T-helper 9 cell (primary cell): ENCODE results near the gene SCFD2.
"Not testable (repeated sequence)": the region's sequence is repeated elsewhere in the genome, so short reads cannot be mapped to it uniquely, and the experiment has no call there.

ENCODE experiments used
- DNase-seq: peaks from one replicate; pipeline ENCODE4 v3.0.0-alpha.2; 2020

The SCFD2 gene

DNA sequence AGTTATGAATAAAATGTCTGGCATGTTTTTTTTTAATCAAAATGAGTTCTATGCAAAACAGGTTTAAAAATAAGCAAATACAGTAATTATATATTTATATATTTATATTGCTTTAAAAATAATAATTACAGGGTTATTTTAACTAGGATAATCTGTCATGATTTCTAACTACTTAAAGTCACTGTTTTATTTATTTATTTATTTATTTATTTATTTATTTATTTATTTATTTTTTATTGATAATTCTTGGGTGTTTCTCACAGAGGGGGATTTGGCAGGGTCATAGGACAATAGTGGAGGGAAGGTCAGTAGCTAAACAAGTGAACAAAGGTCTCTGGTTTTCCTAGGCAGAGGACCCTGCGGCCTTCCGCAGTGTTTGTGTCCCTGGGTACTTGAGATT is 129.2 kb downstream of the SCFD2 start:
- not testable (repeated sequence) for DNase-seq

DNA sequence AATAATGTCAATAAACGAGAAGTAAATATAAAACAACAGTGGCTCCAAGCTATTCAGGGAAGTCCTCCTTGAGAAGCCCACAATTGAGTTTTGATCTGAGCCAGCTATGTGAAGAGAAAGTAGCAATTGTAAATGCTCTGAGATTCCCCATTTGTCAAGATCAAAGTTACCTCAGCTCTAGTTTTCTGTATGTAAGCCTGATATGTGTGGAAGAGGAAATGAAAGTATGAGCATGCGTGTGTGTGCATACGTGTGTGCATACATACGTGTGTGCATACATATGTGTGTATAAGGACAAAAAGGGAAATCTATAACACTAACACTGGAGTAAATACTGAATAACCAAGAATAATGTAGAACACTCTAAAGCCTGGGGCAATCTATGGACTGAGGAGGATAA is 130.3 kb downstream of the SCFD2 start:
- DNase-seq: no peak

DNA sequence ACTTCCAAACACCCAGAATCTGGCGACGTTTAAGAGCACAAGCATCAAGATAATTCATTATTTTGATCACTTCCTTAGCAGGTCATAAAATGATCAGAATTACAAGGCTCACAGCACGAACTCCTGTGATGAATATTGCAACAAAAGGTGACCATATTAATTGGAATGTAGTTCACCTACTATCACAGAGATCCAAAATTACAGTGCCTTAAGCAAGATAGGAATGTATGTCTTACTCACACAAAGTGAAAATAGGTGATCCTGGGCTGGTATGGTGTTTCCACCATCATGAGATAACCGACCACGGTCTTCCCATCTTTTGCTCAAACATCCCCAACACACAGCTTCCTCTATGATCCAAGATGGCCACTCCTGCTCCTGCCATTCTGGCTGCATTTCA is 131.2 kb downstream of the SCFD2 start:
- DNase-seq: no peak

DNA sequence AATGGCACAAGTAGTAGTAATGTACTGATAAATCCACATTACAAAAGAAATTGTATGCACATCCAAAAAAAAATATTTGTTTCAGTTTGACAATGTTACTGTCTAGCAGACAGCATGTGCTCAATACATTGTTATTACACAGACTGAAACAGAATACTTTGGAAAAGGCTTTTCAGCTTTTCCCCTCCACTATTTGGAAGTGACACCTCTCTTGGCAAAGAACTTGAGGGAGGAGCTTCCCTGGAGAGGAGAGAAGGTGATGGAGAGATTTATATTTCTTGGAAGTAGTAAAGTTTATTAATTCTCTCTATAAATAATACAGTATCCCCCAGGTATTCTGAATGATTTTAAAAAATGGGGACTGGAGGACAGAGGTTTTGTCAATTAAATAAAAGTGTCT is 131.8 kb downstream of the SCFD2 start:
- no peak for DNase-seq

DNA sequence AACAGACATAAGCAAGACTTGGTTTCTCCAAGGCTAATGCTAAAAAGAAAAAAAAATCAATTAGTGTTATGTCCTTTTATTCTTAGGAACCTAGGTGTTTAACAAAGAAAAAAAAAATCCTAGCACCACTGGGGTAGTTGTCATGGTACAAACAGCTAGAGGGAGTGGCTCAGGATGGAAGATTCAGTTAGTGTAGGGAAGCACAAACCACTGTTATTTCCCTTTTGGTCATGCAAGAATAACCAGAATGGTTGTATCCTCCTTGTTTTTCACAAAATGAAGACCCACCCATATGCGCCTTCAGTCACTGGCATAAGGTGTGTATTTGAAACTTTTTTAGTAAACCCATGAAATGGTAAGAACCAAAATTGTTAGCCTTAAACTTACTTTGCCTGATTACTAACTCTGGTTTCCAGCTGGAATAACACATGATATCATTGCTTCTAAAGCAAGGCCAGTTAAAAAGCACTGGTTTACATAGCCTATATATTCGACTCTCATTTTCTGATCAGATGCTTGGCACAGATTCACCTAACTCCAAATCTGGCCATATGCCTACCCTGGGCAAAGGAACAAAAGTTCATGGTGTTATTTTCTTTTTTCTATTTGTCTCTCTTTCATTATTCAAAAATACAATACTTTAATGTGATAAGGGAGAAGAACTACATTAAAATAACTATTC is 132.6 kb downstream of the SCFD2 start:
- no peak for DNase-seq

DNA sequence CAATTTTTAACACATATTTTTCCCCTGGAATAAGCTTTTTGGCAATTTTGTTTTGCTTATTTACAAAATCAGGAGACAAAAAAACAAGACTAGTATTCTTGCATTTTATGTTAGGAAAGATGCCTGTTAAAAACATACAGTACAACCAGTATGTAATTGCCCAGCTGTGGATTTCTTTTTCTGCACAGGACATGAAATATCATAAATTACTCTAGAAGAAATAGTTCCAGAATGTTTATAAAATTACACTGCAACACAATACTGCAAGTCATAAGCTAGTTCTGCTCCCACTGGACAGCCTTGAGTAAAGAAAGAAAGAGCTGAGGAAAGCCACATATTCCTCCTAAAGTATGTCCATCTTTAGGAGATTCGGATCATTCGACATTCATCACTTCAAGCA is 133.5 kb downstream of the SCFD2 start:
- DNase-seq: no peak

DNA sequence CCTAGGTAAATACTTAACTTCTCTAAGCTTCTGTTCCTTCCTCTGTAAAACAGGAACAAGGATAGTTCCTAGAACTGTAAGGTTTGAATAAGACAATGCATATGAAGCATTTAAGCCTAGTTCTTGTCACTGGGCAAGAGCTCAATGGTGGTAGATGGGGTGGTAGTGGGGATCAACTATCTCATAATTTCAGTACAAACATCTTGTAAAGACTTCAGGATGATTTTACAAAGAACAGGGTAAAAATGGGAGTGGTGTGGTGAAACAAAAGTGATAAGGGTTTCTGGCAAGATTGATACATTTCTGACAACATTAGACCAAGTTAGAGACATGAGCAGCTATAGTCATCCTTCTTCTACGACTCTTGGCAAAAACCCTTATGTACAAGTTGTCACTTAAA is 137.8 kb downstream of the SCFD2 start:
- DNase-seq: no peak

DNA sequence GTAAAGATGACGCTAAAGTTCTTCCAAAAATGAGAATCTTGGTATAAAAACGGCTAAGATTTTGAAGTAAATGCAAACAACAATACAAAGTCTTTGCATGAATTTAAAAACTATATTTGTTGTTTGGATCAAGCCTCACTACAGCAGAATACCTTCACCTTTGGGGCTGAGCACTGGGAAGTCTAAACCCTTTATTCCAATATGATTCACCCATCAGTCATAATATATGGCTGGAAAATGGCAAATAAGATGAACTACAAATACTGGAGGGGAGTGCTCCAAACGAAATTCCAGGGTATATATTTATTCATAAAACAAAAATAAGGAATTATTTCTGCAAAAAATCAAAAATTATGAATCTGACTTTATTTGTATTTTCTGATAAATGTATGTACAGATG is 138.4 kb downstream of the SCFD2 start:
- DNase-seq: no peak

DNA sequence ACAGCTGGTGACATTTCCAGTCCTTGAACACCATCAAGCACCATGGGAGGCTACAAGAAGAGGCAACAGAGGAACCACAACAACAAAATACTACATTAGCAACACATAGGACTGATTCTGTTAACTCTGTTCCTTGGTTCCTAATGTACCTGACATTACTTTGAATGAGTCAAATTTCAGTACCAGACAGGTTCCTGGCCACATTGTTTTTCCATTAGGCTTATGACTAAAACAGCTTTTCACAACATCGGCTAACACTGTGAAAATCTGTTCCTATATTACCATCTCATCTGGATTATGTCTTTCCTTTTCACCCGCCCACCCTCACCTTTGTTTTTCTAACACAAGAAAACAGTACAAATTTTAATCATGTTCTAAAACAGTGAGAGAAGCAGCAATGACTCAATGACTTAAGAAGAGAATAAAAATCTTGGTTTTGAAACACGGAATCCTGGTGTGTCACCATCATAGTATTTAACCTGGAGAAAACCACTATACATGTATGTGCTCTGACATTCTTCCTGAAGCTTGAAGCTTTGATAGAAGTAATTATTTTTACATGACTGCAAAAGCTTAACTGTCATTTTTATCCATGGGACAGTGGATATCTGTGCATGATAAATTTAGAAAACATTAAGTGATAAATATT is 143.9 kb downstream of the SCFD2 start:
- no peak for DNase-seq

DNA sequence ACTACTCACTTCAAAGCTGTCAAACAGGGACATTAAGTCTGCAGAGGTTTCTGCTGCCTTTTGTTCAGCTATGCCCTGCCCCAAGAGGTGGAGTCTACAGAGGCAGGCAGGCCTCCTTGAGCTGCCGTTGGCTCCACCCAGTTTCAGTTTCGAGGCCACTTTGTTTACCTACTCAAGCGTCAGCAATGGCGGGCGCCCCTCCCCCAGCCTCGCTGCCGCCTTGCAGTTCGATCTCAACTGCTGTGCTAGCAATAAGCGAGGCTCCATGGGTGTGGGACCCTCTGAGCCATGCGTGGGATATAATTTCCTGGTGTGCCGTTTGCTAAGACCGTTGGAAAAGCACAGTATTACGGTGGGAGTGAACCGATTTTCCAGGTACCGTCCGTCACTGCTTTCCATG is 146.7 kb downstream of the SCFD2 start:
- not testable (repeated sequence) for DNase-seq

DNA sequence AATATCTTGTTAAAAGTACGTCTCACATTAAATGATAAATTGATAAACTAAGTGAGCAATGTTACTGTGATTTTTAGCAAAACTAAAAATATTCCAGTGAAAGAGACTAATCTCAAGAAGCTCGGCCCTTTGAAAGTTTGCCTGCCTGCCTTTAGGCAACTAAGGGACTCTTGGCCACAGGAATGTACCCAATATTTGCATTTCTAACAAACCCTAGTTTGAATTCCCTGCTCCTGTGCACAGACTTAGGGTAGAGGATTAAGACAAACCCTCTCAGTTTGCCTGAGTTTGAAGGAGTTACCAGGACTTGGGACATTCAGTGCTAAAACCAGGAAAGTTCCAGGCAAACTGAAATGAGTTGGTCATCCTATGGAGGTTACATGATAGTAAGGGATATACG is 157.1 kb downstream of the SCFD2 start:
- DNase-seq: no peak

DNA sequence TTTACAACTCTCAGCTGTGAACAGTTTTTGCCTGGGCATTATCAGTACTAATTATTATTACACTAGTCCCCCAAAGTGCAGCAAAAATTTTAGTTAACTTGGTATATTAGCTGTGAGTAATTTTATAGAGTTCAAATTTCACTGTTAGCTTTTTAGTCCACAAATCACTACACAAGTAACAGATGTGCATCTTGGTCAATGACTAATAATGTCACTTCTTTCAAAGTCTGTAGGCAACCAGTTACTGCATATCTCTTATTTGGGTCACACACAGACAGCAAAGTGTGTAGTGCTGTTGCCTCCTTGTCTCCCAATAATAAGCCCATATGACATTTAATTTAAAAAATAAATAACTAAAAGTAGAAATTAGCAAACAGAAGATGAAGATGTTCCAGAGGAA is 159.9 kb downstream of the SCFD2 start:
- no peak for DNase-seq

DNA sequence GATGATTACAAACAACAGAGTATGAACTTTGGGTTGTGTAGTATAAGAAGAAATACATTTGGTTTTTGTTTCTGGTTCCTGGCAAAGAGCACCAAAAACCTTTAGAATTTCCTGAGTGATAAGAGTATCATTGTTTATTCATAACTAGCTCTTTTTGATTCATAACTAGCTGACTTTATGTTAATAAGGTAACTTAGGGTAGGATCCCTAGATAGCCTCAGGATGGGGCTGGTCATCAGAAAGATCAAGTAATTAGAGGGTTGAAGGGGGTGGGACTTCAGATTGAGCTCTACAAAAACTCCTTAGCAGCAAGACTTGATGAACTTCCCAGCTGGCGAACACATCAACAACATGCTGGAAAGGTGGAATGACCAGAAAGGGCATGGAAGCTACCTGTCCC is 166.5 kb downstream of the SCFD2 start:
- DNase-seq: no peak

DNA sequence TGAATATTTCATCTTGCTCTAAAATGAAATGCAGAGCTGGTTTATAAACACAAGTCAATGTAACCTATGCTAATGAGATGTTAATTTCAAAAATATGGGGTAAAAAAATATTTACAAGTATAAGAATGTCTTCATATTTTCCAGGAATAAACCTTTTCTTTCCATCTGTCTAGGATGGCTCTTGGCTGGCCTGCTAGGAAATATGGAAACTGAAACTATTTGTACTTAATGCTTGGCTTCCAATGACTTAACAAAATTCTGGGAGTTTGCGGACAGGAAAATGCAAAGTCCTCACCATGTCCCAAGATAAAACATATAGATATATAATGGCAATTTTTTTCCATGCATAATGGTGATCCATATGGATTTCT is 168.1 kb downstream of the SCFD2 start:
- DNase-seq: no peak

DNA sequence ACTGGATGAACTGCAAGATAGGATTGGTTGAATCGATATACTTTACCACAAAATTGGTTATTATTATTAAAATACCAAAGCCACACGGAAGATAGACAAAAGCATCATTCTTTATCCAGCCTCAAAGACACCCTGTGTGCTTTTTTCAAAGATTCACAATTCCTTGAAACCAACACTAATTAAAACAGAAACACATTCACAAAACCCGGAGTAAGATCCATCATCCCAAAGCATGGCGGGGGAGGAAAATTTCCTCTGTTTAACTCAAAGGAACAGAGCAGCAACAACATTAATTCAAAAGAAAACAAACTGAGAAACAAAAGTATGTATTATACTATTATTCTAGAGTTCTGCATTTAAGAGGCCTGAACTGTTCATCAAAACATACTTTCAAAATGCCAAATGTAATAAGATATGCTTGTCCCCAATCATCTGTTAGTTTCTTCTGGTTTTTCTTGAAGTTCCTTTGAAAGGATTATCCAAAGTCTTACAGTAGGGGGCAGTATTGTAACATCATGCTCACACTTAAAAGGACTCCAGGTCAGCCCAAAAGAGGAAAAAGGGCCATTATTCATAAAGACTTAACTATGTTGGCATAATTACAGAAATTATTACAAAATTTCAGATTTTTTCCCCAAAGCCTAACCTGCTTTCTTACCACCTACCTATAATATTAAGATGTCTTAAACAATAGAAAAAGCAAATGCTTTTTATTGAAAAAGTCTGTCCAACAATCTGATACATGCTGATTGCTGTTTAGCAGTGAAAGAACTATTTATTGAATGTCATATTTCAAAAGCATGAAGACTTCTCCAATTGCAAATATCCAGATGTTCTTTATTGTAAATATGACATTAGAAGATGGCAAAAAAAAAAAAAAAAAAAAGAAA is 168.7 kb downstream of the SCFD2 start:
- DNase-seq: no peak

DNA sequence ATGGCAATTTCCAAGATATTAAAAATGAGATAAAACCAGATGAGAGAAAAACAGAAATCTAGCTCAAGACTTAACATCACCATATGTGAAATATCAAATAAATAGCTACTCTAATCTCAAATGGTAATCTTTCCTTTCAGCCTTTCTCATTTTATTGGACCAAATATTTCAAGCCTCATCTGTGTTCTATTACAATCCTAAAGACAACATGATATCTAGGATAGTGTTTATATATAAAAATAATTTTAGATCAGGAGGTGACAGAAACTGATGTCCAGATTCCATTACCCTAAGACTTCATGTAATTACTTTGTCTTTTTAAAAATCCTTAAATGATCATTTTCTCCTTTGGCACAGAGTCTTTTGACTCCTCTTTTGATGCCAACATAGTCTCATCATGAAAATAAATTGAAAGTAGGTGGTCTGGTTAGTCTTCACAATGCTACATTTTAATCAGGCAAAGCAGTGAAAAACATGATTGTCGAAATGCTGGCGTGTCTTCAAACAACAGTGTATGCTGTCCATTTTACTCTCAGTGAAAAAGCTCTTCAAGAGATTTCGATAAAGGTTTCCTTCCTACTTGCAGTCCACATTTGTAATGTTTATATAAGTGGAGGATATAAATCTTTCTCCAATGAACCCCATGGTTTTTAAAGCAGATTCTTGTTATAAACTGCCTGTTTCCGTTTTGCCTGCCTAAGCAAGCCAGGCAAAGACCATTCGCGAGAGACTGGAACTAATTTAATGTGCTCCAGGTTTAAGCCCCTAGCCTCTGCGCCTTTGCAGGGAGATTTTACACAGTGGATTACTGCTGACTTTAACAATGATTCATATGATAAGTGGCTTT is 169.8 kb downstream of the SCFD2 start:
- DNase-seq: no peak

DNA sequence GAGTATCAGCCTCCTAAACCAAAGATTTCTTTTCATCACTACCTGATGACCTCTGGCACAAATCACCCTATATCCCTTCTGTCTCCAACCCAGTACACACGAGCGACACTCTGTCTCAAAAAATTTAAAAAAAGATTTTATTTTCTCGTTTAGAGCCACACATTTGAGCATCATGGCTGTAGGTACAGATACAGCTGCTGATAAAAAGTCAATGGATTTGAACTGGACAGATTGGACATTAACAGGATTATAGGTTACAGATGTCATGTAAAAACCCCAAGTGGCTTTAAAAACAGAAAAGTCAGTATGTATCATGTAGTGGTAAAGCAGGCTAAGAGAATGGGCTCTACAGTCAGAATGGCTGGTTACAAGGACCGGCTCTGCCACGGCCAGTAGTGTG is 171.1 kb downstream of the SCFD2 start:
- DNase-seq: no peak

DNA sequence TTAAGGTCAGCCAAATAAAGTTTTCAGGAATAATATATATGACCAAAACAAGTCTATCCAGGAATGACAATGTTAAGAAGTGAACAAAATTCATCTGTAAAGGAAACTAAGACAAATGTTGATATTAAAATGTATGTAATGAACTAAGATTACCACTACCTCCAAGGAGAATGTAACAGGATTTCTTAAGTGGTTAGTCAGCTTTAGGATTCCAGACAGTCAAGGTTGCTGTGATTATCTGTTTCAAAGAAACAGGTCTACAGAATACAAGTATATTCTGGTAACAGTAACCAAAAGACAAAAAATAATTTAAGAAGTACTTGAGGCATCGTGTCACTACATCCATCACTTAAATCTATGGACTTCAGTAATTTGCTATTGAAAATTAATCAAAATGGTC is 172.8 kb downstream of the SCFD2 start:
- DNase-seq: no peak

DNA sequence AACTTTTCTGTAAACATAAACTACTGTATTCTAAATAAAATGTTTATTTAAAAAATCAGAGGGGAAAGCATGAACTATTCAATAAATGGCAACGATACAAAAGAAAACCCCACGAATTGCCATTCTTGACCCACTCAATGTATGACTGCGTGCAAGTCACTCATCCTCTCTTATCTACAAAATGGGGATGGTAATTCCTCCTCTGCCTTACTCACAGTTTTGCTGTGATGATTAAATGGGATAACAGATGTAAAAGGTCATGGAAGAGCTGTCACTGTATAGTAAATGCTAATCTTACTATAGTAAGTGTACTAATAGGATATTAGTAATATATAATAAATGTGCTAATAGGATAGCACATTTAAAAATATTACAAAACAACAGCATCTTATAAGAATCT is 173.4 kb downstream of the SCFD2 start:
- no peak for DNase-seq

DNA sequence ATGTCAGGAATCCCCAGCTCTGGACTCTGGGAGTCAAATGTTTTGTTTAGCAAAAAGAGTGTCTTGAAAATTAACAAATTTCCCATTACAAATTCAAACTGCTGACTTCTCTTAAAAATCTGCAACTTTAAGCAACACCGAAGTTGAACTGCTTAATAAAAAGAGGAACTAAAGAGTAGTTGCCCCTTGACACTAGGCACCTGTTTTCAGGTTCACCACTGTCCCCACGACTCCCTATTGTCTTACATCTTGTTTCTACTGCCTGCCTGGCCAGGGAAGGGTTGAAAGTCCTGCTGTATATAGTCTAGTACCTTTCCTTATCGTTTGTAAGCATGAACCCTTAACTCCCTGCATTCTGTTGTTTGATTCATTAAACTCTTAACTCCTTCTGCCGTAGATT is 173.9 kb downstream of the SCFD2 start:
- DNase-seq: no peak

DNA sequence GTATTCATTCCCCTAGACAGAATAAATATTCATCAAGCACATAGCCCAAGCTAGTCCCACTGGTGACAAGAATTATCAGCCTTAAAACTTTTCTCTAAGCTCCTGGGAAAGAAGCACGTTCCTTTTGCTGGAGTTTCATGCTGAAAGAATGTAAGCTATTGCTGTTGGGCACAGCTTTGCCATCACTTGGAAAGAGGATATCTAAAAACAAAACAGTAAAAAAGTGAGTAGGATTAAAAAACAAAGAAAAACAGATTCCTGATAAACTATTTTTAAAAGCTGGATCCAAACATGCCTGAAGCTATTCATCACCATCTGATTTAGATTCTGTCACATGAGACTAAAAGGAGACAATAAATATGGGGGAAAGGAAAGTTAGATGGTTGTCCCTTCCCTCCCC is 176.8 kb downstream of the SCFD2 start:
- DNase-seq: no peak

DNA sequence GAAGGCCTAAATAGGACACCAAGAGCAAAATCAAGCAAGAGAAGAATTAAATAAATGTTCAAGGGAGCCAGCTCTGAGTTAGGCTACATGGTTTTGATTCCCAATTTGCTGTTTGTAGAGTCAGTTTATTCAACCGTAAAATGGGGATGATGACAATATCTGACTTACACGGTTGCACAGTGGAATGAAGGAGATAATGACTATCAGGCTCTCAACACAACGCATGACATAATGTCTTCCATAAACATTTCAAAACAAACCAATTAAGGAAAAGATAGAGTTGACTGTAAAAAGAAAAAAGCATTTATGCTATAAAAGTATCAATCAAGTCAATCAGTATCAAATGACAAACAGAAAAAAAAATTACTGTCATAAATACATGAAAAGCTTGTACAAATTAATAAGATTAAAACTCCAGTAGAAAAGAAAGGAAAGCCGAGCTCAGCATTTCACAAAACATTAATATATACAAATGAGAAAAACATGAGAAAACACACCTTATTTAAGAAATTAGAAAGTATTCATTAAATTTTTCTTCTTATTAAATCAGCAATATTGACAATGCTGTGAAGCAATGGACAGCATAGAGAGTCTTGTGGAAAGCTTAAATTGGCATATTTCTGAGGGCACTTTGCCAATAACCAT is 179.0 kb downstream of the SCFD2 start:
- DNase-seq: no peak
